Calu3 (cell line): Measurements from ENCODE around the gene BCLAF3. TPM values are rescaled to one million over a fixed set of nuclear protein-coding genes. Genes with fewer than 3 reads are reported as not detected.

Experiments
- BruUV-seq: library from RNA; stranded (reverse); fragments of 400-500 nt; replicated peaks from 2 replicates; lab custom pipeline; 2021; lab: Mats Ljungman, UMichigan
- CTCF ChIA-PET: fragments of 300-600 bp; sonication (Branson Sonifier 250); formaldehyde crosslinking; loops from one replicate; lab custom pipeline; 2022; ENCODE audit warnings: antibody characterized with exemption; lab: Charles Lee
- DNase-seq: peaks from one replicate; pipeline ENCODE4 v3.0.0; 2022
- H3K27ac Mint-ChIP-seq: one replicate; pipeline ENCODE4 v1.8.0; 2022; ENCODE audit warnings: mixed read lengths; ENCODE audit not compliant: unreplicated experiment
- H3K27me3 Mint-ChIP-seq: one replicate; pipeline ENCODE4 v1.8.0; 2022; ENCODE audit warnings: mixed read lengths; ENCODE audit not compliant: unreplicated experiment
- H3K36me3 Mint-ChIP-seq: one replicate; pipeline ENCODE4 v1.8.0; 2022; ENCODE audit warnings: mild to moderate bottlenecking, moderate library complexity, mixed read lengths; ENCODE audit not compliant: insufficient read depth, unreplicated experiment
- H3K4me1 Mint-ChIP-seq: one replicate; pipeline ENCODE4 v1.8.0; 2022; ENCODE audit warnings: mild to moderate bottlenecking, low read depth, mixed read lengths; ENCODE audit not compliant: unreplicated experiment
- H3K4me3 Mint-ChIP-seq: one replicate; pipeline ENCODE4 v1.8.0; 2022; ENCODE audit warnings: mild to moderate bottlenecking, low read depth, moderate library complexity, mixed read lengths; ENCODE audit not compliant: unreplicated experiment
- H3K9me3 Mint-ChIP-seq: one replicate; pipeline ENCODE4 v1.8.0; 2022; ENCODE audit warnings: low read depth, mixed read lengths; ENCODE audit not compliant: unreplicated experiment
- intact Hi-C: fragments of 100-400 bp; cut with micrococcal nuclease; formaldehyde crosslinking; loops from one replicate; pipeline ENCODE4 v1.10.0; 2022; ENCODE audit not compliant: unreplicated experiment
- total RNA-seq: library from RNA; stranded (reverse); gene quantifications from 2 replicates; pipeline ENCODE4 v1.2.3, GENCODE V29; 2022
- TF ChIP-seq, protein P1 (sequence below): fragments of 200-600 bp; IDR thresholded peaks from one replicate; pipeline ENCODE4 v1.8.0; 2022; ENCODE audit warnings: antibody characterized with exemption; ENCODE audit not compliant: unreplicated experiment

The BCLAF3 gene
- total RNA-seq, 1 experiment from 2014 or later = 11.1 TPM

DNA sequence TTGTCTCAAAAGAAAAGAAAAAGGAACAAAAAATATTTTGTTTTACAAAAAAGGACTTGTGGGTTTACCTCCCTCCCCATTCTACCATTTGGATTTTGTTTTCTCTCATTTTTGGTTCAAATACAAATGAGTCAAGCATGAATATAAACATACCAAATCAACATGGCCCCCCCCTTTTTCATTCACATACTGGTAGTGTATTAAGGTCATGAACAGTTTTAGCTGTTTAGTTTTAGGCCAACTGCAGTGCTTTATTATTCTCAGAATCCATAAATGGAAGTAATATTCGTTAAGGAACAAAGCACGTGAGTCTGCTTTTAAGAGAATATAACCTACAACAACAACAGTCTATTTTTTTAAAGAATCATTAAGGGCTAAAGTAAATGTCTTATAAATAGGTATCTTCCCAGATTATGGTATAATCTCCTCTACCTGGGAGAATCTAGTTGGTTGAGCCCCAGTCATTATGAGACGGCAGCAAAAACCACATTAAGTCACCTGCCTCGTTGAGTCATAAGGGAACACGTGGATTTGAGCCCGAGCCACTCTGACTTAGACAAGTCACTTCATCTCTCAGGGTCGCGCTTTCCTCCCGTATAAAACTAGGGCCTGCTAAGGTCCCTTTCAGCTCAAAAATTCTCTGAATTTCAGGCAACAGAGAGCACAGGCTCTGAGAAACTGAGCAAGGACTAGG lies 26.7 kb downstream of the BCLAF3 start:
- CTCF ChIA-PET = no interaction called here
- H3K27me3 Mint-ChIP-seq = no peaks in the 10 kb centered on the region
- no peak overlapping the region for H3K4me3 Mint-ChIP-seq
- intact Hi-C loops = no loop called here
- no TSS peak for BruUV-seq
- peaks cover 4% of the 10 kb centered on the region for H3K36me3 Mint-ChIP-seq
- no peak overlapping the region for H3K27ac Mint-ChIP-seq
- peaks cover 2% of the 10 kb centered on the region for H3K4me1 Mint-ChIP-seq
- TF ChIP-seq, protein P1, sequence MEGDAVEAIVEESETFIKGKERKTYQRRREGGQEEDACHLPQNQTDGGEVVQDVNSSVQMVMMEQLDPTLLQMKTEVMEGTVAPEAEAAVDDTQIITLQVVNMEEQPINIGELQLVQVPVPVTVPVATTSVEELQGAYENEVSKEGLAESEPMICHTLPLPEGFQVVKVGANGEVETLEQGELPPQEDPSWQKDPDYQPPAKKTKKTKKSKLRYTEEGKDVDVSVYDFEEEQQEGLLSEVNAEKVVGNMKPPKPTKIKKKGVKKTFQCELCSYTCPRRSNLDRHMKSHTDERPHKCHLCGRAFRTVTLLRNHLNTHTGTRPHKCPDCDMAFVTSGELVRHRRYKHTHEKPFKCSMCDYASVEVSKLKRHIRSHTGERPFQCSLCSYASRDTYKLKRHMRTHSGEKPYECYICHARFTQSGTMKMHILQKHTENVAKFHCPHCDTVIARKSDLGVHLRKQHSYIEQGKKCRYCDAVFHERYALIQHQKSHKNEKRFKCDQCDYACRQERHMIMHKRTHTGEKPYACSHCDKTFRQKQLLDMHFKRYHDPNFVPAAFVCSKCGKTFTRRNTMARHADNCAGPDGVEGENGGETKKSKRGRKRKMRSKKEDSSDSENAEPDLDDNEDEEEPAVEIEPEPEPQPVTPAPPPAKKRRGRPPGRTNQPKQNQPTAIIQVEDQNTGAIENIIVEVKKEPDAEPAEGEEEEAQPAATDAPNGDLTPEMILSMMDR = no peak
- H3K9me3 Mint-ChIP-seq = no peaks in the 10 kb centered on the region
- no peak for DNase-seq

- CTCF ChIA-PET = no interaction called here
Observed at GRCh38 chrX:19960913-19961312, 29.9 kb downstream of the BCLAF3 start.

GRCh38 chrX:19958552-19959486 lies 32.0 kb downstream of the BCLAF3 start:
- intact Hi-C loops = no loop called here
- no peak for DNase-seq
- TF ChIP-seq, protein P1 = no peak

More at GRCh38 chrX:19960913-19961312, 29.9 kb downstream of the BCLAF3 start:
- BruUV-seq = no TSS peak
- intact Hi-C loops = no loop called here
- Mint-ChIP-seq H3K4me3 (no peak overlapping the region), H3K36me3 (peaks cover 4% of the 10 kb centered on the region), H3K27ac (no peak overlapping the region), H3K9me3 (no peaks in the 10 kb centered on the region), H3K4me1 (peaks cover 11% of the 10 kb centered on the region), H3K27me3 (no peaks in the 10 kb centered on the region)
- TF ChIP-seq, protein P1 = no peak
- no peak for DNase-seq

DNA sequence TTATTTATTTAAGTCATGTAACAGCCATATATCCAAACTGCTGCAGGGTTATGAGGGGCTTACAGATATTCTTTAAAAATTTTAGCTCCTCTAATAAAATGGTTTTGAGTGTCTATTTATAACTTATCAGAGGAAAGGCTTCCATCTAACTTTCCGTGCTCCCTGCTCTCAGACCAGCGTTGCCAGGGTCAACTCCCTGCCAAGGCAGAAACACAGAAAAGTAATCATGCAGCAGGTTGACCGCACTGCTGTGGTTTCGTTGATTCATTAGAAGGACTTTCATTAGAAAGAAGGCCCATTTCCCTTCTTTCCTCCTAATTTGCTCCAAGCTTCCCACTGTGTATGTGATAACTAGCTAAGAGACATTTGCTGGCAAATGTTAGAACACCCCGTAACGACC lies 33.9 kb downstream of the BCLAF3 start:
- no peak for DNase-seq
- Mint-ChIP-seq H3K36me3 (no peaks in the 10 kb centered on the region), H3K27ac (no peak overlapping the region), H3K27me3 (no peaks in the 10 kb centered on the region), H3K4me1 (peaks cover 11% of the 10 kb centered on the region), H3K9me3 (no peaks in the 10 kb centered on the region), H3K4me3 (no peak overlapping the region)
- CTCF ChIA-PET = no interaction called here
- no TSS peak for BruUV-seq
- TF ChIP-seq, protein P1 = no peak
- intact Hi-C loops = no loop called here

More at GRCh38 chrX:19958552-19959486, 32.0 kb downstream of the BCLAF3 start:
- no peaks in the 10 kb centered on the region for H3K36me3 Mint-ChIP-seq
- no TSS peak for BruUV-seq
- H3K9me3 Mint-ChIP-seq = no peaks in the 10 kb centered on the region
- CTCF ChIA-PET = no interaction called here
- no peak overlapping the region for H3K27ac Mint-ChIP-seq
- peaks cover 11% of the 10 kb centered on the region for H3K4me1 Mint-ChIP-seq
- no peak overlapping the region for H3K4me3 Mint-ChIP-seq
- H3K27me3 Mint-ChIP-seq = no peaks in the 10 kb centered on the region
